Urinary bladder (tissue), 4 donors: ENCODE measurements around the gene REM1. TPM values are rescaled to one million over a fixed set of nuclear protein-coding genes. Genes with fewer than 3 reads are reported as not detected.
"Not testable (repeated sequence)": the region's sequence is repeated elsewhere in the genome, so short reads cannot be mapped to it uniquely, and the experiment has no call there.

ENCODE experiments used
- DNase-seq: peaks from one replicate; pipeline ENCODE4 v3.0.0-alpha.2; 2015; ENCODE audit errors: extremely low spot score
- H3K27ac ChIP-seq: one replicate; pipeline ENCODE4 v1.5.1; 2013; ENCODE audit warnings: low read depth, mild to moderate bottlenecking, moderate library complexity
- H3K36me3 ChIP-seq: one replicate; pipeline ENCODE4 v1.6.1; 2013; ENCODE audit warnings: mild to moderate bottlenecking, moderate library complexity; ENCODE audit not compliant: insufficient read depth
- H3K4me1 ChIP-seq: one replicate; pipeline ENCODE4 v1.6.1; 2013; ENCODE audit warnings: mild to moderate bottlenecking, moderate library complexity; ENCODE audit not compliant: insufficient read depth
- H3K4me3 ChIP-seq: one replicate; pipeline ENCODE4 v1.5.1; 2013; ENCODE audit warnings: low read depth, low read length
- WGBS: extraction: QIAGEN DNeasy Blood & Tissue Kit; methylation state at CpG from one replicate; pipeline ENCODE4 v1.1.7; 2013; 5-methylcytosine and 5-hydroxymethylcytosine counted together
- polyA plus RNA-seq: library from polyadenylated mRNA; stranded (reverse); fragments of 200-250 nt; gene quantifications from one replicate; pipeline ENCODE4 v1.2.3, GENCODE V29; 2013
- total RNA-seq: library from RNA; depleted of rRNA; stranded (reverse); fragments of >200 nt; gene quantifications from one replicate; pipeline ENCODE4 v1.2.3, GENCODE V29; 2014
- donor health status: healthy with polysubstance abuse.
- donor health status: healthy.

Gene REM1
- total and polyA plus RNA-seq, 2 donors: 4.1 to 4.8 TPM

DNA sequence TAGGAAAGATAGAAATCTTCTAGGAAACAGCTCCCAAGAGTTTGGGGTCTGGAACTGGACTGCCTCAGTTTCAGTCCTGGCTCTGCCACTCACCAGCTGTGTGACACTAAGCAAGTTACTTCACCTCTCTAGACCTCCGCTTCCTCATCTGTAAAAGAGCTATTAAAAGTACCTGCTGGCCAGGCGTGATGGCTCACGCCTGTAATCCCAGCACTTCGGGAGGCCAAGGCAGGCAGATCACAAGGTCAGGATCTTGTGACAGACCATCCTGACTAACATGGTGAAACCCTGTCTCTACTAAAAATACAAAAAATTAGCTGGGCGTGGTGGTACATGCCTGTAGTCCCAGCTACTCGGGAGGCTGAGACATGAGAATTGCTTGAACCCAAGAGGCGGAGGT is 46.2 kb downstream of the REM1 start:
- not testable (repeated sequence) for H3K27ac ChIP-seq, H3K4me3 ChIP-seq

DNA sequence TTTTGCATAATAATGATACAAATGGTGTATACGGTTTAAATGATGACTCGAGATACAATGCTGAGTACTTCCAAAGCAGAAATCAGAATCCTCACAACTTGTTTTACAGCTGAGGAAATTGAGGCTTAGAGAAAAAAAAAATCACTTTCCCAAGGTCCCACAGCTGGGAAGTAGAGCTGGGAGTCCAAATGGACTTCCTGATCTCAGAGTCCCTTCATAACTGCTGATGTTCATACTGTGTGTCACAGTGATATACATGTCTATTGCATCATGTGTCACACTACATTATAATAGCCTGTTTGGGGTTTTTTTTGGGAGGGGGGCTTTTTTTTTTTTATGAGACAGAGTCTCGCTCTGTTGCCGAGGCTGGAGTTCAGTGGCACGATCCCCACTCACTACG is 47.6 kb downstream of the REM1 start:
- H3K27ac ChIP-seq: no peak overlapping the region
- 88% methylated on average over 6 of the region's 6 CpGs for WGBS
- no peaks in the 10 kb centered on the region for H3K4me1 ChIP-seq
- DNase-seq: no peak
- no peaks in the 10 kb centered on the region for H3K36me3 ChIP-seq
- H3K4me3 ChIP-seq: no peak overlapping the region

More for the DNA sequence above, 46.2 kb downstream of the REM1 start:
- not testable (repeated sequence) for DNase-seq, H3K4me1 ChIP-seq, H3K36me3 ChIP-seq
- WGBS: 85% methylated on average over 7 of the region's 7 CpGs

DNA sequence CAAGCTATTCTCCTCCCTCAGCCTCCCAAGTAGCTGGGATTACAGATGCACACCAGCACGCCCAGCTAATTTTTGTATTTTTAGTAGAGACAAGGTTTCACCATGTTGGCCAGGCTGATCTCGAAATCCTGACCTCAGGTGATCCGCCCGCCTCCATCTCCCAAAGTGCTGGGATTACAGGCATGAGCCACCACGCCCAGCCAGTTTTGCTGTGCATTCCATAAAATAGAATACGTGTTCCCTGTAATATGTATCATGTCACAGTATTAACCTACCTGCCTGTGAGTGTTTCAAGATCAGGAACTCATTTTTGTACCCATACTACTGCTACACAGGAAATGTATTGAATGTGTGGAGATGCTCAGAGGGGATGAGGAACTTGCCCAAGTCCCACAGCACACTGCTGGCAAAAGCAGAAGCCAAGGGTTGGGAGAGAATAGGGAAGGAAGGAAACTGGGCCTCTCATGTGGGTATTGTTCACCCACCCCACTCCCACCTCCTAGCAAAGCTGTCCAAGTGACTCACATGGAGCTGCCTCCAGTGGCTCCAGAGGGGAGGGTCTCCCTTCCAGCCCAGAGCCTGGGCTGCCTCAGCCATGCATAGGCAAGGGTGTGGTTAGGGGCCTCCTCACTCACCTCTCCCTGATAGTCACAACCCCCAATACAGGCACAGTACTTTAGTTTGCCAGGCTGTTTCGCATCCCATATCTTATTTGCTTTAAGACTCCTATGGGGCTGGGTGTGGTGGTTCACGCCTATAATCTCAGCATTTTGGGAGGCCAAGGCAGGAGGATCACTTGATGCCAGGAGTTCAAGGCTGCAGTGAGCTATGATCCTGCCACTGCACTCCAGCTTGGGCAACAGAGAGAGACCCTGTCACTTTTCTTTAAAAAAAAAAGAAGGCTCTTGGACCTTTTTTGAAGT is 48.5 kb downstream of the REM1 start:
- Histone ChIP-seq H3K27ac (no peak overlapping the region), H3K4me1 (no peaks in the 10 kb centered on the region), H3K36me3 (no peaks in the 10 kb centered on the region), H3K4me3 (no peak overlapping the region)
- whole genome bisulfite sequencing: 86% methylated on average over 8 of the region's 8 CpGs
- no peak for DNase-seq

DNA sequence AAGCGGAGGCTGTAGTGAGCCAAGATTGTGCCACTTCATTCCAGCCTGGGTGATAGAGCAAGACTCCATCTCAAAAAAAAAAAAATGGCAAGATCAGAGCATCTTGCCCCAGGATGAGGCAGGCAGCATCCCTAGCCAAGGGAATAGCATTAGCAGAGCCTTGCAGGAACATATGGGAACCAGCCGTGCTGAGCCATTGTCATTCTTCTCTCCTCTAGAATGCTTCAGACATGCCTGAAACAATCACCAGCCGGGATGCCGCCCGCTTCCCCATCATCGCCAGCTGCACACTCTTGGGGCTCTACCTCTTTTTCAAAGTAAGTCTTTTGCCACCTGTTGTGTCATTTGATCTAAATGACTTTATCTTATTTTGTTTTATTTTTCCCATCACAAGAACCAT is 52.2 kb downstream of the REM1 start:
- DNase-seq: no peak
- no peaks in the 10 kb centered on the region for H3K36me3 ChIP-seq
- H3K4me1 ChIP-seq: no peaks in the 10 kb centered on the region
- 93% methylated on average over 6 of the region's 6 CpGs for WGBS
- H3K27ac ChIP-seq: no peak overlapping the region
- no peak overlapping the region for H3K4me3 ChIP-seq

Other genes with a start within 250 kb of the REM1 start
- not detected for gene DEFB115, start 217.6 kb upstream of the REM1 start, total RNA-seq
- not detected for gene DEFB115, start 217.6 kb upstream of the REM1 start, polyA plus RNA-seq
- gene DEFB116, start 166.7 kb upstream of the REM1 start, total RNA-seq: not detected
- not detected for gene DEFB116, start 166.7 kb upstream of the REM1 start, polyA plus RNA-seq
- gene DEFB118, start 106.7 kb upstream of the REM1 start, total RNA-seq: not detected
- not detected for gene DEFB118, start 106.7 kb upstream of the REM1 start, polyA plus RNA-seq
- not detected for gene DEFB119, start 84.7 kb upstream of the REM1 start, total RNA-seq
- gene DEFB119, start 84.7 kb upstream of the REM1 start, polyA plus RNA-seq: not detected
- not detected for gene DEFB121, start 69.1 kb upstream of the REM1 start, total RNA-seq
- not detected for gene DEFB121, start 69.1 kb upstream of the REM1 start, polyA plus RNA-seq
- gene DEFB123, start 34.7 kb upstream of the REM1 start, total RNA-seq: not detected
- not detected for gene DEFB123, start 34.7 kb upstream of the REM1 start, polyA plus RNA-seq
- not detected for gene DEFB124, start 161 bp upstream of the REM1 start, total RNA-seq
- gene DEFB124, start 161 bp upstream of the REM1 start, polyA plus RNA-seq: 0.52 TPM
- 48.8 TPM for gene HM13, start 39.2 kb downstream of the REM1 start, total RNA-seq
- gene HM13, start 39.2 kb downstream of the REM1 start, polyA plus RNA-seq: 90.4 TPM
- 500 TPM for gene ID1, start 130.0 kb downstream of the REM1 start, total RNA-seq
- 683 TPM for gene ID1, start 130.0 kb downstream of the REM1 start, polyA plus RNA-seq
- gene COX4I2, start 162.6 kb downstream of the REM1 start, total RNA-seq: 4.8 TPM
- 10.1 TPM for gene COX4I2, start 162.6 kb downstream of the REM1 start, polyA plus RNA-seq
- 24.2 TPM for gene BCL2L1, start 247.6 kb downstream of the REM1 start, total RNA-seq
- 61.3 TPM for gene BCL2L1, start 247.6 kb downstream of the REM1 start, polyA plus RNA-seq